ENCODE measurements around the gene SNF8. TPM values are rescaled to one million over a fixed set of nuclear protein-coding genes. Genes with fewer than 3 reads are reported as not detected.
A peak's percentile ranks its signal among the peaks of the same experiment; 100 is the strongest.

SNF8 gene
- total RNA-seq, 1 donor: 63.7 TPM

DNA sequence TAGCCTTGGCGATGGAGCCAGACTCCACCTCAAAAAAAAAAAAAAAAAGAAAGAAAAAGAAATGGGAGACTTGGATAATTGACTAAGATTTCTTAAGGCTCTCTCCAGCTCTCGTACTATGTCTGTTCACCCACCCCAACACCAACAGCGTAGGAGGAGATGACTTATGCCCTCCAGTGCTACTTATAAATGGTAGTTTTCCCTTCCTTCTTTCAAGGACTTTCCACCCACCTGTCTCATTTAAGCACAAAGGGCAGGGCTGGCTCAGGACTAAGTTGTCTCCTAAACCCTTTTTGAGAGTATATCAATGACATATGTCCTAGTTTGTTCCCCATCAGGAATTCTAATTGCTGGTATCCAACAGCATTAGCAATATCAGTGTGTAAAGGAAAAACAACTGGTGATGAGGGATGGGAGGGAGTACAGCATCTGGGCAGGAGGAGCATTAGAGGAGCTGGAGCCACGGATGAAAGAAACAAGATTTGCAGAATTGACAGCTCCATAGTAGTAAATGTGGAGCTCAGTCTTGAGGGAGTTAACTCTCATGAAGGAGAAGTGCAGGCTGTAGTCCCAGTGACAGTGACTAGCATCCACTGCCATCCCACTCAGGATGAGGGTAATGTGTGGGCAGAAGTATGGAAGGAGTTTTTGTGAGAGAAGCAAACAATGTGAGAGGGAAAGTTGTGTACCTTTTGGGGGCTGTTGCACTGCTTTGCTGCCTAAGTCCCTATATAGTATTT, 19.2 kb downstream of the SNF8 start:
- TF ChIP-seq, protein P1, sequence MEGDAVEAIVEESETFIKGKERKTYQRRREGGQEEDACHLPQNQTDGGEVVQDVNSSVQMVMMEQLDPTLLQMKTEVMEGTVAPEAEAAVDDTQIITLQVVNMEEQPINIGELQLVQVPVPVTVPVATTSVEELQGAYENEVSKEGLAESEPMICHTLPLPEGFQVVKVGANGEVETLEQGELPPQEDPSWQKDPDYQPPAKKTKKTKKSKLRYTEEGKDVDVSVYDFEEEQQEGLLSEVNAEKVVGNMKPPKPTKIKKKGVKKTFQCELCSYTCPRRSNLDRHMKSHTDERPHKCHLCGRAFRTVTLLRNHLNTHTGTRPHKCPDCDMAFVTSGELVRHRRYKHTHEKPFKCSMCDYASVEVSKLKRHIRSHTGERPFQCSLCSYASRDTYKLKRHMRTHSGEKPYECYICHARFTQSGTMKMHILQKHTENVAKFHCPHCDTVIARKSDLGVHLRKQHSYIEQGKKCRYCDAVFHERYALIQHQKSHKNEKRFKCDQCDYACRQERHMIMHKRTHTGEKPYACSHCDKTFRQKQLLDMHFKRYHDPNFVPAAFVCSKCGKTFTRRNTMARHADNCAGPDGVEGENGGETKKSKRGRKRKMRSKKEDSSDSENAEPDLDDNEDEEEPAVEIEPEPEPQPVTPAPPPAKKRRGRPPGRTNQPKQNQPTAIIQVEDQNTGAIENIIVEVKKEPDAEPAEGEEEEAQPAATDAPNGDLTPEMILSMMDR (IDR thresholded peaks at IDR 0.05; ENCODE audit: extremely low read depth, low read depth, low read length): no peak
- Histone ChIP-seq H3K27ac (ENCODE audit: low read depth, low read length) (no peak overlapping the region), H3K79me2 (ENCODE audit: insufficient read depth, low read length) (peaks cover 46% of the 10 kb centered on the region), H4K20me1 (ENCODE audit: insufficient read depth, low read length) (peaks cover 12% of the 10 kb centered on the region), H3K4me1 (ENCODE audit: insufficient read depth, low read length) (peaks cover 4% of the 10 kb centered on the region), H2AFZ (ENCODE audit: low read length) (no peak overlapping the region), H3K36me3 (ENCODE audit: insufficient read depth, low read length) (peaks cover 94% of the 10 kb centered on the region), H3K9me3 (ENCODE audit: low read depth, low read length) (no peaks in the 10 kb centered on the region), H3K4me3 (ENCODE audit: insufficient read depth, low read length) (no peak overlapping the region), H3K27me3 (ENCODE audit: insufficient read depth, low read length) (no peaks in the 10 kb centered on the region), H3K4me2 (ENCODE audit: insufficient read depth, low read length) (no peak overlapping the region)
- no peak for DNase-seq (ENCODE audit: insufficient read length, low spot score, missing footprints)

DNA sequence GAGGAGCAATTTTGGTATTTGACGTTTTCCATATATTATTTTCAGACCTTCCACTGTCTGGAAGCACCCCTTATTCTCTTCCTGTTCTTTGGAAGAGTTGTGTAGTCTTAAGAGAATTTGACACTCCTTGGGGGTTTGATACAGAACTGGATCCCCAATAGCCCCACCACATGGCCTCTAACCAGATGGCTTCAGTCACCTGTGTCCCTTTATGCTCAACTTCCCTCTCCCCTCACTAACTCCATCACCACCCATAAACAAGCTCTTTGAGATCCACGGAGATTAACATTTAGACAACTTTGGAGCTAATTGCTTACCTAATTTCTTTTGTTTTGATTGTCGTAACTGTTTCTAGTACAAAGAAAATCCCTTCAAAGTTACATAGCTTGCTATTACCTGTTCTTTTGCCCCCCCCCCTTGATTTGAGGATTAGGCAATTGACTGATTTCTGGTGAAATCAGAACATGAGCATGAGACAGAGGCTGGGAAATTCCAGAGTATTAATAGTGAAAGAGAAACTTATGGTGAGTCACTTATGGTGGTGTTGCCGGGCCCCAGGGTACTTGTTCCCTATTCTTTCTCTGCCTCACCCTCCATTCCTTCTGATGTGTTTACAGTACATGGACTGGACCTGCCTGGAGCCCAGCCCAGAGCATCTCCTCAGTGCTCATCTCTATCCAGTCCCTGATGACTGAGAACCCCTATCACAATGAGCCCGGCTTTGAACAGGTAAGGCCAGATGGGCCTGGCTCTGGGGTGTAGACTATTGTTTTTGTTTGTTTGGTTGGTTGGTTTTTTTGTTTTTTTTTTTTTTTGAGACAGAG, 29.0 kb downstream of the SNF8 start:
- Histone ChIP-seq H3K36me3 (ENCODE audit: insufficient read depth, low read length) (peaks cover 75% of the 10 kb centered on the region), H3K4me2 (ENCODE audit: insufficient read depth, low read length) (peak overlapping the region; percentile 11), H3K27me3 (ENCODE audit: insufficient read depth, low read length) (no peaks in the 10 kb centered on the region), H3K4me1 (ENCODE audit: insufficient read depth, low read length) (peaks cover 33% of the 10 kb centered on the region), H3K27ac (ENCODE audit: low read depth, low read length) (peak overlapping the region; percentile 78), H3K4me3 (ENCODE audit: insufficient read depth, low read length) (no peak overlapping the region), H4K20me1 (ENCODE audit: insufficient read depth, low read length) (peaks cover 43% of the 10 kb centered on the region), H3K9me3 (ENCODE audit: low read depth, low read length) (no peaks in the 10 kb centered on the region), H3K79me2 (ENCODE audit: insufficient read depth, low read length) (peaks cover 89% of the 10 kb centered on the region), H2AFZ (ENCODE audit: low read length) (no peak overlapping the region)
- DNase-seq (ENCODE audit: insufficient read length, low spot score, missing footprints): peak; percentile 88
- TF ChIP-seq, protein P1 (IDR thresholded peaks at IDR 0.05; ENCODE audit: extremely low read depth, low read depth, low read length): no peak

DNA sequence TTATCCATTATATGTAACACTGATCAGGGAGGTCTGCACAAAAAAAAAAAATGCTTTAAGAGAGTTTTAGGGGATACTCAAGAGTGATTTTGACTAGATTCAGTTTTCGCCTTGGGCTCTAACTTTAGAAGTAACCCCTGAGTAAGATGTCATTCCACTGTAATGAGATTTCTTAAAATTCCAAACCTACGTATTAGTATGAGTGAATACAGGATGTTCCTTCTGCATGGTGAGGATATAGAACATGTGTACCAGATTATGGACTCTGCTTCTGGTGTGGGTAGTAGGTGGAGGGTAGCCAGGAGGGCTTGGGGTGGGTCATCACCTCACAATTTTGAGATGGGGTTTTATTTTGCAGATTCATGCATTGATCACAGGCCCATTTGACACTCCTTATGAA, 32.2 kb downstream of the SNF8 start:
- H3K4me1 ChIP-seq (ENCODE audit: insufficient read depth, low read length): peaks cover 51% of the 10 kb centered on the region
- peaks cover 91% of the 10 kb centered on the region for H3K79me2 ChIP-seq (ENCODE audit: insufficient read depth, low read length)
- peak overlapping the region; percentile 40 for H3K4me2 ChIP-seq (ENCODE audit: insufficient read depth, low read length)
- DNase-seq (ENCODE audit: insufficient read length, low spot score, missing footprints): no peak
- no peak overlapping the region for H2AFZ ChIP-seq (ENCODE audit: low read length)
- H3K9me3 ChIP-seq (ENCODE audit: low read depth, low read length): no peaks in the 10 kb centered on the region
- peak overlapping the region; percentile 46 for H3K27ac ChIP-seq (ENCODE audit: low read depth, low read length)
- no peaks in the 10 kb centered on the region for H3K27me3 ChIP-seq (ENCODE audit: insufficient read depth, low read length)
- no peak overlapping the region for H3K4me3 ChIP-seq (ENCODE audit: insufficient read depth, low read length)
- H4K20me1 ChIP-seq (ENCODE audit: insufficient read depth, low read length): peaks cover 54% of the 10 kb centered on the region
- TF ChIP-seq, protein P1 (IDR thresholded peaks at IDR 0.05; ENCODE audit: extremely low read depth, low read depth, low read length): no peak
- H3K36me3 ChIP-seq (ENCODE audit: insufficient read depth, low read length): peaks cover 52% of the 10 kb centered on the region

DNA sequence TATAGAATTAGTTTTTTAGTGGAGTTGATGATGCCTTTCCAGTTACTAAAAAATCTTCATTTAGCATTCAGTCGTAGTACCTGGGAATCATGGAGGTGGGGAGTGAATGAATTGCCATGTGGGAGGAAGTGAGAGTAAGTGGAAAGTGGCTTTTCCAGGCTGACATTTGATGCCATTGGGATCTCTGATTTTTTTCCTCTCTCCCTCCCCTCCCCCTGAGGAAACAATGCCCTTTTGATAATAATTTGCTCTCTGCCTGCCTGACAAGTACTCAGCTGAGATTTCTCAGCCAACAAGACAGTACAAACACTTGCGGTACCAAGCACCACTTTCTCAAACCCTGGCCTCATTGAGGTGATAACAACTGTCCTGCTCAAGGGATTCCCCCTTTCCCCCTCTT, 34.3 kb downstream of the SNF8 start:
- no peaks in the 10 kb centered on the region for H3K9me3 ChIP-seq (ENCODE audit: low read depth, low read length)
- peaks cover 41% of the 10 kb centered on the region for H3K36me3 ChIP-seq (ENCODE audit: insufficient read depth, low read length)
- no peak for DNase-seq (ENCODE audit: insufficient read length, low spot score, missing footprints)
- peak overlapping the region; percentile 76 for H3K4me3 ChIP-seq (ENCODE audit: insufficient read depth, low read length)
- H3K79me2 ChIP-seq (ENCODE audit: insufficient read depth, low read length): peaks cover 75% of the 10 kb centered on the region
- H3K27me3 ChIP-seq (ENCODE audit: insufficient read depth, low read length): no peaks in the 10 kb centered on the region
- H4K20me1 ChIP-seq (ENCODE audit: insufficient read depth, low read length): peaks cover 47% of the 10 kb centered on the region
- peak overlapping the region; percentile 46 for H3K27ac ChIP-seq (ENCODE audit: low read depth, low read length)
- peak overlapping the region; percentile 89 for H3K4me2 ChIP-seq (ENCODE audit: insufficient read depth, low read length)
- no peak overlapping the region for H2AFZ ChIP-seq (ENCODE audit: low read length)
- peaks cover 46% of the 10 kb centered on the region for H3K4me1 ChIP-seq (ENCODE audit: insufficient read depth, low read length)
- TF ChIP-seq, protein P1 (IDR thresholded peaks at IDR 0.05; ENCODE audit: extremely low read depth, low read depth, low read length): no peak
